Activated CD8-positive, alpha-beta T cell treated with anti-CD3 and anti-CD28 coated beads for 36 hours (primary cell): ENCODE measurements around the gene FGF6. TPM values are rescaled to one million over a fixed set of nuclear protein-coding genes. Genes with fewer than 3 reads are reported as not detected.
"Not testable (repeated sequence)": the region's sequence is repeated elsewhere in the genome, so short reads cannot be mapped to it uniquely, and the experiment has no call there.

Source experiments
- ATAC-seq: fragments of 200-7000 bp; cut with Tn5 transposase; one replicate; pipeline ENCODE4 v1.10.0; 2021; ENCODE audit warnings: mild to moderate bottlenecking, moderate library complexity
- CTCF ChIA-PET: fragments of 350-600 bp; sonication (Branson Sonifier 250); formaldehyde crosslinking; loops from one replicate; lab custom pipeline; 2021; ENCODE audit warnings: antibody characterized with exemption; lab: Charles Lee
- POLR2A ChIA-PET: fragments of 350-600 bp; sonication (Branson Sonifier 250); formaldehyde crosslinking; loops from one replicate; lab custom pipeline; 2021; ENCODE audit warnings: antibody characterized with exemption; lab: Charles Lee
- DNase-seq: peaks from one replicate; pipeline ENCODE4 v3.0.0-alpha.2; 2020
- H3K27ac Mint-ChIP-seq: one replicate; pipeline ENCODE4 v1.8.0; 2021; ENCODE audit warnings: mild to moderate bottlenecking, mixed read lengths
- H3K27me3 Mint-ChIP-seq: one replicate; pipeline ENCODE4 v1.8.0; 2021; ENCODE audit warnings: mixed read lengths
- H3K36me3 Mint-ChIP-seq: one replicate; pipeline ENCODE4 v1.8.0; 2021; ENCODE audit warnings: low read depth, mixed read lengths
- H3K4me1 Mint-ChIP-seq: one replicate; pipeline ENCODE4 v1.8.0; 2021; ENCODE audit warnings: low read depth, mixed read lengths
- H3K4me3 Mint-ChIP-seq: one replicate; pipeline ENCODE4 v1.8.0; 2021; ENCODE audit warnings: mild to moderate bottlenecking, moderate library complexity, mixed read lengths
- H3K9me3 Mint-ChIP-seq: one replicate; pipeline ENCODE4 v1.8.0; 2021; ENCODE audit warnings: mixed read lengths
- intact Hi-C: fragments of 100-400 bp; cut with micrococcal nuclease; formaldehyde crosslinking; loops from one replicate; pipeline ENCODE4 v1.10.0; 2022
- total RNA-seq, 2 experiments: library from RNA; stranded (reverse); gene quantifications; one replicate each; pipeline ENCODE4 v1.2.3, GENCODE V29; 2021
- TF ChIP-seq, protein P1 (sequence below): fragments of 200-600 bp; IDR thresholded peaks from one replicate; pipeline ENCODE4 v1.8.0; 2022; ENCODE audit warnings: antibody characterized with exemption, mild to moderate bottlenecking

Gene FGF6
- total RNA-seq, 2 experiments from 2014 or later: not detected

DNA sequence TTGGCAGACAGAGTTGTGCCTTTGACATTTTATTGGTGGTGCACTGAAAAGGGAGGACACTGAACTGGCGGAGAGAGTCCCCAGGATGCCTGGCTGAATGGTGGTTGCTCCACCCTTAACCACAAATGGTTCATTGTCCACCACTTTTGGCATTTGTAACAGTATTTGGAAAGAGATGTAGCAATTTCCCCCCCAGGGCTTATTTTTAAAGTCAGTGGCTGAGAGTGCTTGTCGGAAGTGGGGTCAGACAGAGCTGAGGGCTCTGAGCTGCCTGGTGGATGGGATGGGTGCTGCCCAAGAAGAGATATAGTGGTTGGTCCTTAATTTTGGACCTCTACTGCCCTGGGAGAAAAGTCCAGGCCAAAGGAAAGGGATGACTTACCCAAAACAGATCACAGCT lies 31.5 kb upstream of the FGF6 start:
- ATAC-seq: no peak
- Mint-ChIP-seq H3K27ac (no peak overlapping the region), H3K9me3 (peaks cover 14% of the 10 kb centered on the region), H3K4me1 (no peaks in the 10 kb centered on the region), H3K4me3 (no peak overlapping the region), H3K27me3 (peaks cover 14% of the 10 kb centered on the region), H3K36me3 (peaks cover 5% of the 10 kb centered on the region)
- DNase-seq: no peak
- CTCF ChIA-PET: interaction anchor here (2.1 kb wide), 1 partner anchor 56 kb away, joined by 6 read pairs; no protein-coding TSS in a partner anchor
- TF ChIP-seq, protein P1, sequence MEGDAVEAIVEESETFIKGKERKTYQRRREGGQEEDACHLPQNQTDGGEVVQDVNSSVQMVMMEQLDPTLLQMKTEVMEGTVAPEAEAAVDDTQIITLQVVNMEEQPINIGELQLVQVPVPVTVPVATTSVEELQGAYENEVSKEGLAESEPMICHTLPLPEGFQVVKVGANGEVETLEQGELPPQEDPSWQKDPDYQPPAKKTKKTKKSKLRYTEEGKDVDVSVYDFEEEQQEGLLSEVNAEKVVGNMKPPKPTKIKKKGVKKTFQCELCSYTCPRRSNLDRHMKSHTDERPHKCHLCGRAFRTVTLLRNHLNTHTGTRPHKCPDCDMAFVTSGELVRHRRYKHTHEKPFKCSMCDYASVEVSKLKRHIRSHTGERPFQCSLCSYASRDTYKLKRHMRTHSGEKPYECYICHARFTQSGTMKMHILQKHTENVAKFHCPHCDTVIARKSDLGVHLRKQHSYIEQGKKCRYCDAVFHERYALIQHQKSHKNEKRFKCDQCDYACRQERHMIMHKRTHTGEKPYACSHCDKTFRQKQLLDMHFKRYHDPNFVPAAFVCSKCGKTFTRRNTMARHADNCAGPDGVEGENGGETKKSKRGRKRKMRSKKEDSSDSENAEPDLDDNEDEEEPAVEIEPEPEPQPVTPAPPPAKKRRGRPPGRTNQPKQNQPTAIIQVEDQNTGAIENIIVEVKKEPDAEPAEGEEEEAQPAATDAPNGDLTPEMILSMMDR: no peak
- intact Hi-C loops: no loop called here
- POLR2A ChIA-PET: no interaction called here

DNA sequence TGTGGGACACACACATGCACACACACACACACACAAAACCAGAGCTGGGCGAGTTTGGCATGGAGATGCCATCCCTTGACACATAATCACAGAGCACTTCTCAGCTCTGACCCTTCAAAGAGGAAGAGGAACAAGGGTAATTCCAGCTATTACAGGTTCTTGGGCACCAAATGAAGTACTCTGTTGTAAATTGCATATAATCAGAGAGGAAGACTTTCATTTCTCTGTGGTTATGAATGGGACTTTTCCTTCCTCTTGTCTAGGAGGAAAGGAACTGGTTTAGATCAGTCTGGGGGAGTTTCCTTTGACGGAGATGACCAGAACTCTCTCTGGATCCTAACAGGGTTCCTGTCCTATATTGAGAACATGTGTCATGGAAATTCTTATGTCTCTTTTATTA lies 26.4 kb upstream of the FGF6 start:
- Mint-ChIP-seq H3K4me1 (no peaks in the 10 kb centered on the region), H3K4me3 (no peak overlapping the region), H3K27ac (no peak overlapping the region), H3K9me3 (no peaks in the 10 kb centered on the region), H3K36me3 (no peaks in the 10 kb centered on the region), H3K27me3 (peaks cover 15% of the 10 kb centered on the region)
- TF ChIP-seq, protein P1: no peak
- DNase-seq: no peak
- ATAC-seq: no peak
- ChIA-PET POLR2A (no interaction called here), CTCF (interaction anchor here (1.0 kb wide), 1 partner anchor 24 kb away, joined by 3 read pairs; no protein-coding TSS in a partner anchor)
- intact Hi-C loops: no loop called here

DNA sequence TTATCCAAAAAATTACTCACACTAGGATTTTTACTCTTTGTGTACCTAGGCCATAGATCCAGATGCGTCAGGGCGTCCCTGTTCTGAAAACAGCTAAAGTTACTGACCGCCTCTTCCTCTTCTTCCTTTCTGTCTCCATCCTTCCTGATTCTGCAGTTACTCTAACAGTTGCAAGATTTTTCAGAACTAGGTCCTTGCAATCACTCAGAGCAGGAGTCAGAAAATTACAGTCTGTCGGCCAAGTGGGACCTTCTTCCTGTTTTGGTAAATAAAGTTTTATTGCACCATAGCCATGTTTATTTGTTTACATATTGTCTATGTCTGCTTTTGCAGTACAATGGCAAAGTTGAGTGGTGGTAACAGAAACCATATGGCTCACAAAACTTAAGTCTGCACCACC lies 25.6 kb upstream of the FGF6 start:
- TF ChIP-seq, protein P1: no peak
- H3K9me3 Mint-ChIP-seq: no peaks in the 10 kb centered on the region
- CTCF ChIA-PET: interaction anchor here (1.4 kb wide), 1 partner anchor 49 kb away, joined by 7 read pairs; no protein-coding TSS in a partner anchor

DNA sequence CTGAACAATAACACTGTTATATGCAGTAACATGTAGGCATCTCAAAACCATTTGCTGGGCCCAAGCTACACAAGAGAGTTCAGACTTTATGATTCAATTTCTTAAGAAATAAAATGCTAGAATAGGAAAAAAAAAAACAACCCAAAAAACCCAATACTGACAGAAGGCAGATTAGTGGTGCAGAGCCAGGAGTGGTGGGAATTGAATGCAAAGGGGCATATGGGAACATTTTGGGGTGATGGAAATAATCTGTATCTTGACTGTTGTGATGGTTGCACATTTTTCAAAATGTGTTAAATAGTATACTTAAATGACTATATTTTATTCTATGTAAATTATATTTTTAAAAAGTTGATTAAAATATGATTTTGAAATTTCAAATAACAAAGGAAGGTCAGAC lies 23.4 kb upstream of the FGF6 start:
- DNase-seq: no peak
- no peaks in the 10 kb centered on the region for H3K9me3 Mint-ChIP-seq
- intact Hi-C loops: no loop called here
- TF ChIP-seq, protein P1: no peak
- no peaks in the 10 kb centered on the region for H3K36me3 Mint-ChIP-seq
- H3K27me3 Mint-ChIP-seq: peaks cover 4% of the 10 kb centered on the region
- POLR2A ChIA-PET: no interaction called here
- CTCF ChIA-PET: interaction anchor here (1.2 kb wide), 1 partner anchor 27 kb away, joined by 3 read pairs; no protein-coding TSS in a partner anchor
- H3K27ac Mint-ChIP-seq: no peak overlapping the region
- ATAC-seq: no peak
- no peak overlapping the region for H3K4me3 Mint-ChIP-seq
- H3K4me1 Mint-ChIP-seq: no peaks in the 10 kb centered on the region

More for the DNA sequence above, 25.6 kb upstream of the FGF6 start:
- DNase-seq: no peak
- Mint-ChIP-seq H3K27me3 (peaks cover 12% of the 10 kb centered on the region), H3K4me3 (no peak overlapping the region), H3K4me1 (no peaks in the 10 kb centered on the region), H3K27ac (no peak overlapping the region), H3K36me3 (no peaks in the 10 kb centered on the region)
- intact Hi-C loops: no loop called here
- ATAC-seq: no peak
- POLR2A ChIA-PET: no interaction called here

DNA sequence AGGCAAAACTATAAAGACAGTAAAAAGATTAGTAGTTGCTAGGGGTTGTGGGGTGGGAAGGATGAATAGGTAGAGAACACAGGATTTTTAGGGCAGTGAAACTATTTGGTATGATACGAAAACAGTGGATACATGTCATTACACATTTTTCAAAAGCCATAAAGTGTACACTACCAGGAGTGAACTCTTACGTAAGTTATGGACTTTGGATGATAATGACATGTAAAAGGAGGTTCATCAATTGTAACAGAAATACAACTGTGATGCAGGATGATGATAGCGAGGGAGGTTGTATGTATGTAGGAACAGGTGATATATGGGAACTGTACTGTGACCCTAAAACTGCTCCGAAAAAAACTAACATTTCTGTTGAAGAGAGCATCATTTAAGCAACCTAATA lies 15.1 kb upstream of the FGF6 start:
- Mint-ChIP-seq H3K27me3 (peaks cover 1% of the 10 kb centered on the region), H3K4me3 (no peak overlapping the region), H3K36me3 (no peaks in the 10 kb centered on the region), H3K4me1 (no peaks in the 10 kb centered on the region), H3K9me3 (no peaks in the 10 kb centered on the region), H3K27ac (no peak overlapping the region)
- intact Hi-C loops: no loop called here
- DNase-seq (no peak), ATAC-seq (no peak)
- TF ChIP-seq, protein P1: no peak
- ChIA-PET CTCF (no interaction called here), POLR2A (no interaction called here)

DNA sequence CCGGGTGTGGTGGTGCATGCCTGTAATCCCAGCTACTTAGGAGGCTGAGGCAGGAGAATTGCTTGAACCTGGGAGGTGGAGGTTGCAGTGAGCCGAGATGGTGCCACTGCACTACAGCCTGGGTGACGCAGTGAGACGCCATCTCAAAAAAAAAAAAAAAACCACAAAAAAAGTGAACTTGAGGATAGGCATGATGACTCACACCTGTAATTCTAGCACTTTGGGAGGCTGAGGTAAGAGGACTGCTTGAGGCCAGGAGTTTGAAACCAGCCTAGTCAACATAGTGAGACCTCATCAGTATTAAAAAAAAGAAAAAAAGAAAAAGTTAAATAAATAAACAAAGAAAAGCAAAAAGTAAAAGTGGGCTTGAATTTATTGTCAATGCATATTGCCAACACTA lies 10.2 kb upstream of the FGF6 start:
- H3K4me3 Mint-ChIP-seq, H3K36me3 Mint-ChIP-seq, CTCF ChIA-PET, POLR2A ChIA-PET, H3K9me3 Mint-ChIP-seq, H3K27ac Mint-ChIP-seq, intact Hi-C loops: not testable (repeated sequence)
- peak; percentile 56 for ATAC-seq
- peaks cover 15% of the 10 kb centered on the region for H3K27me3 Mint-ChIP-seq
- peak; percentile 23 for DNase-seq
- H3K4me1 Mint-ChIP-seq: peaks cover 12% of the 10 kb centered on the region
